Urinary bladder (tissue), 4 donors: Measurements from ENCODE around the gene C1QC. TPM values are rescaled to one million over a fixed set of nuclear protein-coding genes. Genes with fewer than 3 reads are reported as not detected.
A peak's percentile ranks its signal among the peaks of the same experiment; 100 is the strongest.

Experiments
- DNase-seq: peaks from one replicate; pipeline ENCODE4 v3.0.0-alpha.2; 2015; ENCODE audit errors: extremely low spot score
- H3K27ac ChIP-seq: one replicate; pipeline ENCODE4 v1.5.1; 2013; ENCODE audit warnings: low read depth, mild to moderate bottlenecking, moderate library complexity
- H3K36me3 ChIP-seq: one replicate; pipeline ENCODE4 v1.6.1; 2013; ENCODE audit warnings: mild to moderate bottlenecking, moderate library complexity; ENCODE audit not compliant: insufficient read depth
- H3K4me1 ChIP-seq: one replicate; pipeline ENCODE4 v1.6.1; 2013; ENCODE audit warnings: mild to moderate bottlenecking, moderate library complexity; ENCODE audit not compliant: insufficient read depth
- H3K4me3 ChIP-seq: one replicate; pipeline ENCODE4 v1.5.1; 2013; ENCODE audit warnings: low read depth, low read length
- WGBS: extraction: QIAGEN DNeasy Blood & Tissue Kit; methylation state at CpG from one replicate; pipeline ENCODE4 v1.1.7; 2013; 5-methylcytosine and 5-hydroxymethylcytosine counted together
- polyA plus RNA-seq: library from polyadenylated mRNA; stranded (reverse); fragments of 200-250 nt; gene quantifications from one replicate; pipeline ENCODE4 v1.2.3, GENCODE V29; 2013
- total RNA-seq: library from RNA; depleted of rRNA; stranded (reverse); fragments of >200 nt; gene quantifications from one replicate; pipeline ENCODE4 v1.2.3, GENCODE V29; 2014
- donor health status: healthy with polysubstance abuse.
- donor health status: healthy.

The C1QC gene
- total and polyA plus RNA-seq, 2 donors, result 25.4 to 268 TPM

GRCh38 chr1:22609291-22609690 is 34.1 kb upstream of the C1QC start:
- no peak overlapping the region for H3K27ac ChIP-seq
- H3K4me3 ChIP-seq, result no peak overlapping the region
- DNase-seq, result no peak
- H3K4me1 ChIP-seq, result no peaks in the 10 kb centered on the region
- WGBS, result 17% methylated on average over 6 of the region's 6 CpGs
- no peaks in the 10 kb centered on the region for H3K36me3 ChIP-seq

- Histone ChIP-seq H3K4me3 (no peak overlapping the region), H3K4me1 (no peaks in the 10 kb centered on the region), H3K27ac (no peak overlapping the region), H3K36me3 (no peaks in the 10 kb centered on the region)
- DNase-seq, result peak; percentile 26
- WGBS, result 20% methylated on average over 7 of the region's 7 CpGs
Observed at GRCh38 chr1:22611530-22611947, 31.9 kb upstream of the C1QC start.

- 43% methylated on average over 12 of the region's 12 CpGs for WGBS
- DNase-seq, result no peak
- no peak overlapping the region for H3K27ac ChIP-seq
Observed at GRCh38 chr1:22612671-22613571, 30.5 kb upstream of the C1QC start.

GRCh38 chr1:22613572-22613918 is 29.9 kb upstream of the C1QC start:
- Histone ChIP-seq H3K27ac (no peak overlapping the region), H3K36me3 (no peaks in the 10 kb centered on the region), H3K4me1 (no peaks in the 10 kb centered on the region), H3K4me3 (no peak overlapping the region)
- DNase-seq, result no peak
- WGBS, result 64% methylated on average over 5 of the region's 5 CpGs

More at GRCh38 chr1:22612671-22613571, 30.5 kb upstream of the C1QC start:
- Histone ChIP-seq H3K4me1 (no peaks in the 10 kb centered on the region), H3K4me3 (no peak overlapping the region), H3K36me3 (no peaks in the 10 kb centered on the region)

- Histone ChIP-seq H3K4me1 (no peaks in the 10 kb centered on the region), H3K27ac (no peak overlapping the region), H3K36me3 (no peaks in the 10 kb centered on the region), H3K4me3 (no peak overlapping the region)
- WGBS, result 48% methylated on average over 12 of the region's 12 CpGs
- no peak for DNase-seq
Observed at GRCh38 chr1:22613951-22614350, 29.5 kb upstream of the C1QC start.

- H3K27ac ChIP-seq, result no peak overlapping the region
- WGBS, result 71% methylated on average over 2 of the region's 2 CpGs
- H3K36me3 ChIP-seq, result no peaks in the 10 kb centered on the region
- H3K4me3 ChIP-seq, result no peak overlapping the region
- no peak for DNase-seq
- H3K4me1 ChIP-seq, result no peaks in the 10 kb centered on the region
Observed at GRCh38 chr1:22615886-22616285, 27.5 kb upstream of the C1QC start.

DNA sequence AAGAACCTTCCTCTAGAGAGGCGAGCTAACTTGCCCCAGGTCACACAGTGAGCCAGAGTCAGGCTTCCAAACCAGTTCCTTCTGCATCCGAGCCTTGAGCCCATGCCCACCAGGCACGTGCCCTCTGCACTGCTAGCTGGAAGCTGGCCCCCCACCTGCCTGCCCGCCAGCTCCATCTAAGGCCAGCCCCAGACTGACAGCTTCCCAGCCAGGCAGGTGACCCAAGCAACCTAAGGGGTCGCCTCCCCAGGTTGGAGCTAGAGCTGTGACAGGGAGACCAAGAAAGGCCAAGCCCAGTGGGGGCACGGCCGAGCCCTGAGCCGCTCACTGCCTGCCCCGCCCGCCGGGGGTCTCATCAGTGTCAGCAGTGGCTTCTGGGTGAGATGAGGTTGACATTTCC is 26.9 kb upstream of the C1QC start:
- 49% methylated on average over 11 of the region's 11 CpGs for WGBS
- Histone ChIP-seq H3K36me3 (no peaks in the 10 kb centered on the region), H3K27ac (no peak overlapping the region), H3K4me1 (no peaks in the 10 kb centered on the region), H3K4me3 (no peak overlapping the region)
- DNase-seq, result no peak

DNA sequence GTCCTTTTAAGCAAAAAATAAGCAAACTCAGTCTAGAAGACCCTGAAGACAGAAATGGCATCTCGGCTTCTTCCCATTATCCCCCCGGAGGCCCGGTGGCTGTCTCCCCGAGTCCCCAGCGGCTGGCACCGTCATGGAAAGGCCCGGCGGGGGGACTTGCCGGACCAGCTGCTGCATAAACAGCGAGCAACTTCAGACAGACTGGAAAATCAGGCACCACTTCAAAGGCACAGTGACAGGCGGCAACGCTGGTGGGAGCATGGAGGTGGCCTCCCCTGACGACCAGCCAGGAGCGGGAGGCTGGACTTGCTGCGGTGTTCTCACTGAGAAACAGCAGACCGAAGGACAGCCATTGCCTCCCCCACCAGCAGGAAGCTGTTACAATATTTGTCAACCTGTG is 25.4 kb upstream of the C1QC start:
- Histone ChIP-seq H3K4me3 (no peak overlapping the region), H3K4me1 (no peaks in the 10 kb centered on the region), H3K36me3 (no peaks in the 10 kb centered on the region), H3K27ac (no peak overlapping the region)
- WGBS, result 34% methylated on average over 16 of the region's 16 CpGs
- DNase-seq, result no peak

GRCh38 chr1:22619252-22619651 is 24.2 kb upstream of the C1QC start:
- no peaks in the 10 kb centered on the region for H3K4me1 ChIP-seq
- no peaks in the 10 kb centered on the region for H3K36me3 ChIP-seq
- DNase-seq, result no peak
- 76% methylated on average over 7 of the region's 7 CpGs for WGBS
- no peak overlapping the region for H3K4me3 ChIP-seq
- H3K27ac ChIP-seq, result no peak overlapping the region

GRCh38 chr1:22619798-22620197 is 23.6 kb upstream of the C1QC start:
- 65% methylated on average over 12 of the region's 12 CpGs for whole genome bisulfite sequencing
- no peak for DNase-seq
- Histone ChIP-seq H3K4me3 (no peak overlapping the region), H3K4me1 (no peaks in the 10 kb centered on the region), H3K27ac (no peak overlapping the region), H3K36me3 (no peaks in the 10 kb centered on the region)

- no peaks in the 10 kb centered on the region for H3K36me3 ChIP-seq
- no peak for DNase-seq
- H3K4me1 ChIP-seq, result no peaks in the 10 kb centered on the region
- WGBS, result 55% methylated on average over 4 of the region's 4 CpGs
- H3K4me3 ChIP-seq, result no peak overlapping the region
- no peak overlapping the region for H3K27ac ChIP-seq
Observed at GRCh38 chr1:22621761-22622160, 21.7 kb upstream of the C1QC start.

GRCh38 chr1:22625262-22625925 is 18.0 kb upstream of the C1QC start:
- H3K27ac ChIP-seq, result no peak overlapping the region
- H3K4me1 ChIP-seq, result no peaks in the 10 kb centered on the region
- no peak for DNase-seq
- no peak overlapping the region for H3K4me3 ChIP-seq
- no peaks in the 10 kb centered on the region for H3K36me3 ChIP-seq
- WGBS, result 38% methylated on average over 9 of the region's 9 CpGs

DNA sequence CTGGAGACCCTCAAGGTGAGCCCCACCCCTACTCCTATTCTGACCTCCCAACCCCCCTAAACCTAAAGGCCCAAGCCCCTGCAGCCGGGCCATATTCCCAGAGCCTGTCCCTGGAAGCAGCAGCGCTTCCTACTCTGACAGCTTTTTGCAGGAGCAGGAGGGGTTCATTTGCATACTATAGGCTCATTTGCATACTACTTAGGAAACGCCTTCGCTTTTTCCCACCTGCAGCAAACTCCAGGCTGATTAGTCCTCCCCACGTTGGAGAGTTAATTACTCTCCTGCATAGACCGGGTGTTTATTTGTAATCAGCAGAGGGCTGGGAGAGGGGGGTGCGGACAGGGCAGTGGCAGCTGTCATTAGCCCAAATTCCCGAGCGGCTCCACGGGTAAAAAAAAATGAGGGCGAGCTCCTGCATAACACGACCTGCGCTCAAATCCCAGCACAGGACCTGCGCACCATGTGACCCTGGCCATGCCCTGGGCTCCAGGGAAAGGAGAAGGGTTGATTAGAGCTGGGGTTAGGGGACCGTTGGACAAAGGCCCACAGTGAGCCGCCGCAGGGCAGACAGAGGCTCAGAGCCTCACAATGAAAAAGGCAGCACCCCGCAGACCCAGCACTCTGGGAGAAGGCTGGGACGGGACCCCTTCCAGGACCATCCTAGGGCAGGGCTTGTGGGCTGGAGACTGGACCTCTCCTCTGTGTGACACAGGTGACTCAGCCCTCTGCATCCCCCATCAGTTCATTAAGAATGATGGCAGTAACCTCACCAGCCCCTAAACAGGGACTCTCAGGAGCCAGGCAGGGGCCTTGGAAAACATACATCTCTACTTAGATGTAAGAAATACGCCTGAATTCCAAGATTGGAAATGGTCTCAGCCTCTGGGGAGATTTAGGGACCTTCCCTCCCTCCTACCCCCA is 16.9 kb upstream of the C1QC start:
- WGBS, result 19% methylated on average over 20 of the region's 20 CpGs
- H3K36me3 ChIP-seq, result no peaks in the 10 kb centered on the region
- no peaks in the 10 kb centered on the region for H3K4me1 ChIP-seq
- H3K27ac ChIP-seq, result no peak overlapping the region
- no peak for DNase-seq
- H3K4me3 ChIP-seq, result no peak overlapping the region
